Activated CD4-positive, alpha-beta T cell treated with anti-CD3 and anti-CD28 coated beads for 36 hours (primary cell): ENCODE data around the gene SDCCAG8. TPM values are rescaled to one million over a fixed set of nuclear protein-coding genes. Genes with fewer than 3 reads are reported as not detected.

Experiments used
- ATAC-seq: fragments of 200-7000 bp; cut with Tn5 transposase; one replicate; pipeline ENCODE4 v1.10.0; 2021; ENCODE audit warnings: mild to moderate bottlenecking, moderate library complexity
- CTCF ChIA-PET: fragments of 350-600 bp; sonication (Branson Sonifier 250); formaldehyde crosslinking; loops from one replicate; lab custom pipeline; 2021; ENCODE audit warnings: antibody characterized with exemption; lab: Charles Lee
- POLR2A ChIA-PET: fragments of 350-600 bp; sonication (Branson Sonifier 250); formaldehyde crosslinking; loops from one replicate; lab custom pipeline; 2021; ENCODE audit warnings: antibody characterized with exemption, inconsistent platforms; lab: Charles Lee
- DNase-seq: peaks from one replicate; pipeline ENCODE4 v3.0.0-alpha.2; 2020
- H3K27ac Mint-ChIP-seq: one replicate; pipeline ENCODE4 v1.8.0; 2021; ENCODE audit warnings: mixed read lengths
- H3K27me3 Mint-ChIP-seq: one replicate; pipeline ENCODE4 v1.8.0; 2021; ENCODE audit warnings: mixed read lengths
- H3K36me3 Mint-ChIP-seq: one replicate; pipeline ENCODE4 v1.8.0; 2021; ENCODE audit warnings: low read depth, mixed read lengths
- H3K4me1 Mint-ChIP-seq: one replicate; pipeline ENCODE4 v1.8.0; 2021; ENCODE audit warnings: mixed read lengths
- H3K4me3 Mint-ChIP-seq: one replicate; pipeline ENCODE4 v1.8.0; 2021; ENCODE audit warnings: mild to moderate bottlenecking, moderate library complexity, mixed read lengths
- H3K9me3 Mint-ChIP-seq: one replicate; pipeline ENCODE4 v1.8.0; 2021; ENCODE audit warnings: low read depth, mixed read lengths
- intact Hi-C, 2 experiments: fragments of 100-400 bp; cut with DNase I in 1 of 2; cut with micrococcal nuclease in 1 of 2; formaldehyde crosslinking; loops; one replicate each; pipeline versions ENCODE4 v1.14.2 to v1.15.1; 2022 to 2024; cut with DNase I, micrococcal nuclease
- total RNA-seq, 2 experiments: library from RNA; stranded (reverse); gene quantifications; one replicate each; pipeline ENCODE4 v1.2.3, GENCODE V29; 2021

SDCCAG8 gene
- total RNA-seq, 2 experiments from 2014 or later: 26.4 to 26.5 TPM

DNA sequence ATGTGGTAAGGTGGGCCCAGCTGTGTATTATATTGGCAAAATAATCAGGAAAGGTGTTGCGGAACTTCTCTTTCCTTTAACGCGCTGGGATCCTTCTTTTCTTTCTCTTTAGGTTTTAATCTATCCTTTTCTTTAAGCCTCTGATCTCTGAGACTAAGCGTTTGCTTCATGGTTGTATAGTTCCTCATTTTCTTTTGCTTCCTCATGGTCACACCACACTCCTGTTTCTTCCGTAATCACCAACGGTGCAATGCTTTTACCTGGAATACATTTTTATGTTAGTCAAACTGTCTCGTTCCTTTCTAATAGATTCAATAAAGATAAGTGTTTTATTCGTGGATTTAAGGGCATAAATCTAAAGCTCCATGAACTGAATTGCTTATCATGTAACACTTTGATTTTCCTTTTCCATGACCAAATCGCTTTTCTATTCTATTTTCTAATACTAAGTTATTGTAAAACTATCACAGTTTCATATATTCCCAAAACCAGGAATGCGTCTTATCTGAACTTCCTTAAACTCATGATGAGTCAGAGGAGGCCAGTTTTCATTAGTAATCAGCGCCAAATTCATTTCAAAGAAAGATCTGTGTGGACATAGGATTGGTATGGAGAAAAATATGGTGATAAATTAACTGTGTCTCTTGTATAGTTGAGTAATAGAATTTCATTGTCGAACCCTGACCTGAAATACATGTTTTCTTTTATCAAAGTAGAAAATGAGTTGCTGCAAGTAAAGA is 12.2 kb downstream of the SDCCAG8 start:
- Mint-ChIP-seq H3K4me1 (peaks cover 29% of the 10 kb centered on the region), H3K4me3 (no peak overlapping the region), H3K27ac (no peak overlapping the region), H3K9me3 (no peaks in the 10 kb centered on the region), H3K27me3 (no peaks in the 10 kb centered on the region), H3K36me3 (peaks cover 16% of the 10 kb centered on the region)
- ATAC-seq: no peak
- CTCF ChIA-PET: no interaction called here
- DNase-seq: no peak
- POLR2A ChIA-PET: no interaction called here
- intact Hi-C loops: no loop called here

DNA sequence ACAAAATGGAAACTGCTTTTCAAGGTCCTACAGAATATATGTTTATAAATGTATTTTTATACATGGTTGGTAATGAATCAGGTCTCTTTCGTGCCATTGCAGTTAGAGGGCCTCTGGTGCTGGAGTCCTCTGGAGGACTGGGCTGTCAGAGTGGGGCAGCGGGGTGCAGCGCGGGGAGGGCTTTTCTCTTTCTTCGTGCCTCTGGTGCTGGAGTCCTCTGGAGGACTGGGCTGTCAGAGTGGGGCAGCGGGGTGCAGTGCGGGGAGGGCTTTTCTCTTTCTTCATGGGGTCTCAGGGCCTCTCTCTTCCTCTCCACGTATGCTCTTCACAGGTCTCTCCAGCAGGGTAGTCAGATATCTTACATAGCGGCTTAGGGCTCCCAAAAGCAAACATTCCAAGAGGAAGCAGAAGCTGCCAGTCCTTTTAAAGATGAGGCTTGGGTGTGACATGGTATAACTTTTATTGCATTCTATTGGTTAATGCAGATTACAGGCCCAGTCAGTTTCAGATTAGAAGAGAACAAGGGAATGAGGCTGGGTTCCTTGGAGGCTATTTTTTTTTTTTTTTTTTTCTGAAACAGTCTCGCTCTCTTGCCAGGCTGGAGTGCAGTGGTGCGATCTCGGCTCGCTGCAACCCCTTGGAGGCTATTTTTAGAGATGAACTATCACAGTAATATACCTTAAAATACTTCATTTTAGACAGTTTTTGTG is 13.1 kb downstream of the SDCCAG8 start:
- ChIA-PET CTCF (no interaction called here), POLR2A (no interaction called here)
- Mint-ChIP-seq H3K4me3 (no peak overlapping the region), H3K9me3 (no peaks in the 10 kb centered on the region), H3K36me3 (peaks cover 22% of the 10 kb centered on the region), H3K27me3 (no peaks in the 10 kb centered on the region), H3K27ac (no peak overlapping the region), H3K4me1 (peaks cover 30% of the 10 kb centered on the region)
- intact Hi-C loops: no loop called here
- ATAC-seq: no peak
- DNase-seq: no peak

DNA sequence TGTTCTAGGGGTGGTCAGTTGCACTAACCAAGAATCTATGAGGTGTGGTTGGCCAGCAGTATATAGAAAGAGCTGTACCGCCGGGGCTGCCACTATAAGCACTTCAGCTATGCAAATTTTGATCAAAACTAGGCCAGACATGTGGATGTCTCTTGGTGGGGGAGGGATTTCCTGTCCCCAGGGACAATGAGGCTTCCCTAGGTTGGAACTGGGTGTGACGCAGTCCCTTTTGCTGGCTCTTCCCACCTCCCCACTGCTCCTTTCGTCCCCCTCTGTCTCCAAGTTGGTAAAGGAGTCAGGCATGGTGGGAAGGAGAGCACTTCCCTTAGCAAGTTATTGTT is 13.6 kb downstream of the SDCCAG8 start:
- no peak overlapping the region for H3K4me3 Mint-ChIP-seq

DNA sequence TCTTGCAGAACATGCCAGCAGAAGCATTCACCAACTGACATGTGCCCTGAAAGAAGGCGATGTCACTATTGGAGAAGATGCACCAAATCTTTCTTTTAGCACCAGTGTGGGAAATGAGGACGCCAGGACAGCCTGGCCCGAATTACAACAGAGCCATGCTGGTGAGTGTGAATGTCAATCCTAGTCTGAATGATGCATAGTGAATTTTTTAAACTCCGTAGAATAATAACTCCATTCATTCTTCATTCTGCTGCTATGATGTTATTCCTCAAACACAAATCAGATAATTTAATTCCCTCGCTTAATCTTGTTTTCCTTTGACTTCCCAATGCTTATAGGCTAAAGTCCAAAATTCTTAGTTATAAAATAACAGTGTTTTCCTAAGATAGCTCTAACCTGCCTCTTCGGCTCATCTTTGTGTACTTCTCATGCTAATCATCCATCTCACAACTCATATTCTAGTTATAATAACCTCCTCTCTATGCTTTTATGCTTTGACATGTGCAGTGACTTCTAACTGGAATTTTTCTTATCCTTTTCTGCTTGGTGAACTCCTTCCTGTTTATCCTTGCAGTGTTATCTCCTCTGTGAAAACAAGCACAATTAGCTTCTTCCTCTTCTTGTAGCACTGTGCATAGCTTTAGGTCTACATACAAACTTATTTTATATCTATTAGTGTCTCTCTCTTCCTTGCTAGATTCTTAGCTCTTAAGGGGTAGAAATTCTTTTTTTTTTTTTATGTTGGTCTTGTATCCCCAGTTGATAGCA is 14.4 kb downstream of the SDCCAG8 start:
- intact Hi-C loops: no loop called here
- no peaks in the 10 kb centered on the region for H3K9me3 Mint-ChIP-seq

More for the DNA sequence above, 13.6 kb downstream of the SDCCAG8 start:
- no peak for ATAC-seq
- Mint-ChIP-seq H3K36me3 (peaks cover 25% of the 10 kb centered on the region), H3K4me1 (peaks cover 28% of the 10 kb centered on the region), H3K9me3 (no peaks in the 10 kb centered on the region), H3K27me3 (no peaks in the 10 kb centered on the region), H3K27ac (no peak overlapping the region)
- POLR2A ChIA-PET: no interaction called here
- CTCF ChIA-PET: no interaction called here
- intact Hi-C loops: no loop called here
- DNase-seq: no peak

DNA sequence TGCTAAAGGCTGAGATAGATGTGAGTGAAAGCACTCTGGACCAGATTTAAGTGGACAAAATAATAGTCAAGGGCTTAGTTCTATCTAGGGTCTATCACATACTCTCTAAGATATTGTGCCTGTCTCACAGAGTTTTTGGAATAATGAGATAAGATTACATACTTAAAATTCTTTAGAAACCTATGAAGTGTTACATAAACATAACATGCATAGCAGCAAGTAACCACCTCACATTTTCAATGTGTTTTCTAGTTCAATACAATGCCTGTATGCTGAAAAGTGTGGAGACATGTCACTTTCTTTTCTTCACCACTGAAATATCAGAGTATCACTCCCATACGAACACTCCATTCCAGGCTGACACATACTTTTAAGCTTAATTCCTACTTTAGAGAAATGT is 16.2 kb downstream of the SDCCAG8 start:
- DNase-seq: no peak
- Mint-ChIP-seq H3K27ac (no peak overlapping the region), H3K4me3 (no peak overlapping the region), H3K9me3 (no peaks in the 10 kb centered on the region), H3K36me3 (peaks cover 49% of the 10 kb centered on the region), H3K4me1 (peaks cover 20% of the 10 kb centered on the region), H3K27me3 (no peaks in the 10 kb centered on the region)
- intact Hi-C loops: no loop called here
- POLR2A ChIA-PET: no interaction called here
- CTCF ChIA-PET: interaction anchor here (0.9 kb wide), 1 partner anchor 13 kb away, joined by 4 read pairs; no protein-coding TSS in a partner anchor
- no peak for ATAC-seq

More for the DNA sequence above, 14.4 kb downstream of the SDCCAG8 start:
- ATAC-seq (no peak), DNase-seq (no peak)
- peaks cover 33% of the 10 kb centered on the region for H3K36me3 Mint-ChIP-seq
- H3K4me1 Mint-ChIP-seq: peaks cover 20% of the 10 kb centered on the region
- H3K27me3 Mint-ChIP-seq: no peaks in the 10 kb centered on the region
- POLR2A ChIA-PET: interaction anchor here (0.7 kb wide), 1 partner anchor 106 kb away, joined by 6 read pairs; no protein-coding TSS in a partner anchor
- no peak overlapping the region for H3K4me3 Mint-ChIP-seq
- CTCF ChIA-PET: interaction anchor here (0.6 kb wide), 1 partner anchor 329 kb away, joined by 5 read pairs; no protein-coding TSS in a partner anchor
- H3K27ac Mint-ChIP-seq: no peak overlapping the region

DNA sequence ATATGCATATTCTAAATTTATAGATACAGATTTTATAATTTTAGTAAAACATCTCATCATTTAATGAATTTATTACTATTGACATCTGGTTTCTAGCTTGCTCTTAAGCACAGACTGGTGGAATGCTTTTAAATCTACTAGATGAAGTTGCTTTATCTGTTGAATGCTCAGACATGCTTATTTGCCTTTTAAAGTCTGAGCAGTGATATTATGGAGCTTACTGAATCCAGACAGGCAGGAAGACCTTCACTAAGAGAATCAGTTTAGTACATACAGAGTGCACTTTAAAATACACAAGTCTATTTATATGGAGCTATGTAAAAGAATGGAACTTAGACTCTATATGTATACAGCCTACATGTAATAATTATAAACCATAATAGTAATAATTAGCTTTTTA is 16.6 kb downstream of the SDCCAG8 start:
- POLR2A ChIA-PET: no interaction called here
- intact Hi-C loops: no loop called here
- H3K36me3 Mint-ChIP-seq: peaks cover 52% of the 10 kb centered on the region

DNA sequence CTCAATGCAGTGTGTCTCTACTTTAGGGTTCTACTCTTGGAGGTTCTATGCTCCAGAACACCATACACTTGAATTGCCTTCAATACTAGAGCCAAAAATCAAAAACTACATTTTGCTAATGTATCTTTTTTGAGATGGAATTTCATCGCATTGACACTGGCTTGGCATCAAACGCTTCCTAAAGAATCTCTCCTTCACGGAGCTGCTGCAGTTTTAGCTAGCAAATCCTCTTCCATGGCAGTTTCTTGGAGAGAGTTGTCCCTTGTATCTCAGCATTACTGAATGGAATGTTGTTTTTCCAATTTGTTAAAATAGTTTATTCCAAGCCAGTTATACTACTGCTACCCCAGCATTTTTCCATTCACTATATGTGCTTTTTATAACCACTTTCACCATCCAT is 17.7 kb downstream of the SDCCAG8 start:
- Mint-ChIP-seq H3K9me3 (no peaks in the 10 kb centered on the region), H3K36me3 (peaks cover 55% of the 10 kb centered on the region), H3K4me3 (no peak overlapping the region), H3K4me1 (peaks cover 12% of the 10 kb centered on the region), H3K27ac (no peak overlapping the region), H3K27me3 (no peaks in the 10 kb centered on the region)
- ATAC-seq (no peak), DNase-seq (no peak)
- ChIA-PET POLR2A (no interaction called here), CTCF (interaction anchor here (1.1 kb wide), 1 partner anchor 9 kb away, joined by 3 read pairs; no protein-coding TSS in a partner anchor)
- intact Hi-C loops: no loop called here

More for the DNA sequence above, 16.6 kb downstream of the SDCCAG8 start:
- CTCF ChIA-PET: interaction anchor here (0.9 kb wide), 2 partner anchors 12 to 16 kb away, joined by 3 to 4 read pairs; no protein-coding TSS in a partner anchor
- Mint-ChIP-seq H3K4me3 (no peak overlapping the region), H3K27ac (no peak overlapping the region), H3K9me3 (no peaks in the 10 kb centered on the region), H3K27me3 (no peaks in the 10 kb centered on the region), H3K4me1 (peaks cover 20% of the 10 kb centered on the region)
- DNase-seq: no peak
- no peak for ATAC-seq

DNA sequence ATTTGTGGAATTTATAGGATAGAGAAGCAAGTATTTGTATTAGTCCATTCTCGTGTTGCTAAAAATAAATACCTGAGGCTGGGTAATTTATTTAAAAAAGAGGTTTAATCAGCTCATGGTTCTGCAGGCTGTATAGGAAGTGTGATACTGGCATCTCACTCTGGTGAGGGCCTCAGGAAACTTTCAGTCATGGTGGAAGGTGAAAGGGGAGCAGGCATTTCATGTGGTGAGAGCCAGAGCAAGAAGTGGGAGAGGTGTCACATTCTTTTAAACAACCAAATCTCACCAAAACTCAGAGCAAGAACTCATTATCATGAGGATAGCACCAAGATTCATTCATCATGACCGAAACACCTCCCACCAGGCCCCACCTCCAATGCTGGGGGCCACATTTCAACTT is 18.1 kb downstream of the SDCCAG8 start:
- H3K27me3 Mint-ChIP-seq: no peaks in the 10 kb centered on the region
- ChIA-PET POLR2A (no interaction called here), CTCF (interaction anchor here (1.1 kb wide), 1 partner anchor 9 kb away, joined by 3 read pairs; no protein-coding TSS in a partner anchor)
- intact Hi-C loops: no loop called here
- peaks cover 10% of the 10 kb centered on the region for H3K4me1 Mint-ChIP-seq
- no peaks in the 10 kb centered on the region for H3K9me3 Mint-ChIP-seq
- DNase-seq (peak; percentile 24), ATAC-seq (peak; percentile 42)
- no peak overlapping the region for H3K27ac Mint-ChIP-seq
- H3K36me3 Mint-ChIP-seq: peaks cover 54% of the 10 kb centered on the region
- no peak overlapping the region for H3K4me3 Mint-ChIP-seq

DNA sequence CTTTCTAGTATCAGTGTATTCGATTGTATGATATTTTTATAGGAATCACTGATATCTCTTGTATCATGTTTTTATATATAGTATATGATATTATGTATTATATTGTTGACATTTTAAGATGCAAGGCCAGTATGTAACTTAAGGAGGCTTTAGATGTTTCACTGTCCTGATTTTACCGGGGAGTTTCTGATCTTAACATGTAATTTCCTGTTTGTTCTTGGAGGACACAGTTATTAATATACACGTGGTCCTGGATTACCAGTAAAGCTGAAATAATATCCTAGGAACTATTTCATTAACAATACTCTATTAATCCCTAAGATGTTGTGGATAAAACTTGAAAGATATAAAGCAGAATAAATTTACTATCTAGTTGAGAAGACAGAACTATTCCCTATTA is 19.5 kb downstream of the SDCCAG8 start:
- no peak overlapping the region for H3K4me3 Mint-ChIP-seq
- ATAC-seq: no peak
- H3K9me3 Mint-ChIP-seq: no peaks in the 10 kb centered on the region
- no peaks in the 10 kb centered on the region for H3K27me3 Mint-ChIP-seq
- peaks cover 10% of the 10 kb centered on the region for H3K4me1 Mint-ChIP-seq
- peaks cover 53% of the 10 kb centered on the region for H3K36me3 Mint-ChIP-seq
- CTCF ChIA-PET: no interaction called here
- intact Hi-C loops: no loop called here
- DNase-seq: no peak
- POLR2A ChIA-PET: no interaction called here
- no peak overlapping the region for H3K27ac Mint-ChIP-seq

DNA sequence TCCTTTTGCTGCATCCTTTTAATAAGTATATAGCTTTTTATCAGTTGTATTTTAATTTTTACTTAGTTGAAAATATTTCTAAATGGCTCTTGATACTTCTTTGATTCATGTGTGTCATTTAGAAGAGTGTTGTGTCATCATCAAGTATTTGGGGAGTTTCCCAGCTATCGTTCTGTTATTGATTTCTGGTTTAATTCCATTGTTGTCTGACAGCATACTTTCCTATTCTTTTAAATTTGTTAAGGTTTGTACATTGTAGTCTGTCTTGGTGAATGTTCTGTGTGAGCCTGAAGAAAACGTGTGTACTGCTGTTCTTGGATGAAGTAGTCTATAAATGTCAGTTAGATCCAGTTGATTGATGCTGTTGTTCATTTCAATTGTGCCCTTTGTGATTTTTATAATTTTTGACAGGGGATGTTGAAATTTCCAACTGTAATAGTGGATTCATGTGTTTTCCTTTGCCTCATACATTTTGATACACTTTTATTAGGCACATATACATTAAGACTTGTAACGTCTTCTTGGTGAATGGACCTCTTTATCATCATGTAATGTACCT is 24.8 kb downstream of the SDCCAG8 start:
- CTCF ChIA-PET: no interaction called here
- no peak overlapping the region for H3K4me3 Mint-ChIP-seq
- intact Hi-C loops: no loop called here
- H3K27me3 Mint-ChIP-seq: no peaks in the 10 kb centered on the region
- peaks cover 2% of the 10 kb centered on the region for H3K9me3 Mint-ChIP-seq
- peak overlapping the region; percentile 68 for H3K27ac Mint-ChIP-seq
- H3K4me1 Mint-ChIP-seq: peaks cover 20% of the 10 kb centered on the region
- ATAC-seq (peak; percentile 42), DNase-seq (no peak)
- peaks cover 47% of the 10 kb centered on the region for H3K36me3 Mint-ChIP-seq
- POLR2A ChIA-PET: no interaction called here

DNA sequence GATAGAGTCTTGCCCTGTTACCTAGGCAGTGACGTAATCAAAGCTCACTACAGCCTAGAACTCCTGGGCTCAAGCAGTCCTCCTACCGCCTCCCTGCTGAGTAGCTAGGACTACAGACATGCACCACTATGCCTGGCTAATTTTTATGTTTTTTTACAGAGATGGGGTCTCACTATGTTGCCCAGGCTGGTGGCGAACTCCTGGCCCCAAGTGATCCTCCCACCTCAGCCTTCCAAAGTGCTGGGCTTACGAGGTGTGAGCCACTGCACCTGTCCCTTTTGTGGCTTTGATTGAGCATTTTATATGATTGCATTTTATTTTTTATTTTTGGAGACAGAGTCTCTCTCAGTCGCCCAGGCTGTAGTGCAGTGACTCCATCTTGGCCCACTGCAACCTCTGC is 25.8 kb downstream of the SDCCAG8 start:
- CTCF ChIA-PET: interaction anchor here (0.6 kb wide), 1 partner anchor 57 kb away, joined by 5 read pairs; no protein-coding TSS in a partner anchor
- ATAC-seq: no peak
- POLR2A ChIA-PET: no interaction called here
- Mint-ChIP-seq H3K4me3 (no peak overlapping the region), H3K4me1 (peaks cover 27% of the 10 kb centered on the region), H3K27me3 (no peaks in the 10 kb centered on the region), H3K36me3 (peaks cover 43% of the 10 kb centered on the region), H3K9me3 (peaks cover 2% of the 10 kb centered on the region), H3K27ac (no peak overlapping the region)
- intact Hi-C loops: no loop called here
- DNase-seq: no peak
